ENCODE measurements around the gene GCC1.
"Not testable (repeated sequence)": the region's sequence is repeated elsewhere in the genome, so short reads cannot be mapped to it uniquely, and the experiment has no call there.

Gene GCC1

GRCh38 chr7:127588697-127589482, 3.5 kb upstream of the GCC1 start:
- peak; percentile 58 for DNase-seq

GRCh38 chr7:127588019-127588696, 2.8 kb upstream of the GCC1 start, which contains the start of gene ARF5:
Gene ARF5, plus strand, starts transcription at chr7:127588411. Its CDS starts 88 bp downstream, at chr7:127588499.
- peak; percentile 81 for DNase-seq

GRCh38 chr7:127587663-127588018, 2.2 kb upstream of the GCC1 start:
- DNase-seq, result no peak

- no peak for DNase-seq
These were observed 950 bp upstream of the GCC1 start for GRCh38 chr7:127586346-127586745.

GRCh38 chr7:127584648-127585043, 750 bp downstream of the GCC1 start:
- DNase-seq, result no peak

- DNase-seq, result no peak
These were observed 3.0 kb downstream of the GCC1 start for GRCh38 chr7:127582361-127582760.

- no peak for DNase-seq
These were observed 3.7 kb downstream of the GCC1 start for GRCh38 chr7:127581716-127582115.

GRCh38 chr7:127580612-127581011, 4.8 kb downstream of the GCC1 start:
- no peak for DNase-seq

GRCh38 chr7:127578711-127579275, 6.6 kb downstream of the GCC1 start:
- peak; percentile 13 for DNase-seq

GRCh38 chr7:127578036-127578684, 7.2 kb downstream of the GCC1 start:
- DNase-seq, result peak; percentile 63

GRCh38 chr7:127571741-127572505, 13.5 kb downstream of the GCC1 start:
- no peak for DNase-seq

- DNase-seq, result not testable (repeated sequence)
These were observed 17.4 kb downstream of the GCC1 start for GRCh38 chr7:127568034-127568433.

GRCh38 chr7:127566242-127566641, 19.2 kb downstream of the GCC1 start:
- DNase-seq, result no peak

GRCh38 chr7:127557803-127558202, 27.6 kb downstream of the GCC1 start:
- no peak for DNase-seq

- no peak for DNase-seq
These were observed 29.0 kb downstream of the GCC1 start for GRCh38 chr7:127556404-127556803.

- DNase-seq, result no peak
These were observed 33.5 kb downstream of the GCC1 start for GRCh38 chr7:127551941-127552340.

GRCh38 chr7:127550247-127550646, 35.1 kb downstream of the GCC1 start:
- DNase-seq, result no peak

- no peak for DNase-seq
These were observed 39.1 kb downstream of the GCC1 start for GRCh38 chr7:127546313-127546712.

- DNase-seq, result no peak
These were observed 43.8 kb downstream of the GCC1 start for GRCh38 chr7:127541548-127541947.

GRCh38 chr7:127540461-127540860, 44.9 kb downstream of the GCC1 start:
- DNase-seq, result not testable (repeated sequence)

- no peak for DNase-seq
These were observed 46.3 kb downstream of the GCC1 start for GRCh38 chr7:127539116-127539515.

- DNase-seq, result no peak
These were observed 48.7 kb downstream of the GCC1 start for GRCh38 chr7:127536741-127537140.

GRCh38 chr7:127536394-127536691, 49.1 kb downstream of the GCC1 start:
- no peak for DNase-seq
